Measurements from ENCODE around the gene ARHGAP27. TPM values are rescaled to one million over a fixed set of nuclear protein-coding genes. Genes with fewer than 3 reads are reported as not detected.

Gene ARHGAP27
- total RNA-seq, 2 experiments from 2014 or later: 100 to 106 TPM

Other genes starting within 250 kb of the ARHGAP27 start
- 100 to 1,000 TPM; 375 to 395 TPM for gene FMNL1, start 211.0 kb downstream of the ARHGAP27 start, total RNA-seq
- gene SPATA32, start 170.8 kb downstream of the ARHGAP27 start, total RNA-seq: under 1 TPM; 0.52 to 0.55 TPM
- 10 to 100 TPM; 17.5 to 23.8 TPM for gene MAP3K14, start 115.8 kb downstream of the ARHGAP27 start, total RNA-seq
- gene PLEKHM1, start 57.9 kb upstream of the ARHGAP27 start, total RNA-seq: 10 to 100 TPM; 50.5 to 52.7 TPM

Data from activated CD8-positive, alpha-beta T cell treated with anti-CD3 and anti-CD28 coated beads, Interleukin-2, amount 10 ng/mL, durations not matched to agents 7 days and 5 days (primary cell).